Ovary (tissue), 9 donors: ENCODE data around the gene EIF3B. TPM values are rescaled to one million over a fixed set of nuclear protein-coding genes. Genes with fewer than 3 reads are reported as not detected.
"Not testable (repeated sequence)": the region's sequence is repeated elsewhere in the genome, so short reads cannot be mapped to it uniquely, and the experiment has no call there.

Source experiments
- DNase-seq, 5 donors: peaks; one replicate each; pipeline ENCODE4 v3.0.0-alpha.2; 2019 to 2020
- H3K27ac ChIP-seq, 2 donors: fragments of 200-600 bp; one replicate each; pipeline versions ENCODE4 v1.5.1 to v1.8.0; 2019 to 2022
- H3K27me3 ChIP-seq: fragments of 200-600 bp; one replicate; pipeline ENCODE4 v1.8.0; 2022
- H3K36me3 ChIP-seq: fragments of 200-600 bp; sonication (generic); one replicate; pipeline ENCODE4 v1.5.1; 2019
- H3K4me1 ChIP-seq: one replicate; pipeline ENCODE4 v1.8.1; 2013; ENCODE audit warnings: mild to moderate bottlenecking, moderate library complexity; ENCODE audit not compliant: insufficient read depth
- H3K4me3 ChIP-seq: fragments of 200-600 bp; sonication (generic); one replicate; pipeline ENCODE4 v1.5.1; 2017
- H3K9me3 ChIP-seq, 2 donors: fragments of 200-600 bp in 1 of 2; sonication (generic) in 1 of 2; one replicate each; pipeline versions ENCODE4 v1.5.1 to v1.8.1; 2013 to 2019; ENCODE audit warnings: mild to moderate bottlenecking in 1 of 2, moderate library complexity in 1 of 2
- CTCF ChIP-seq, 3 donors: fragments of 450-650 bp in 2 of 3; fragments of 200-600 bp in 1 of 3; IDR thresholded peaks; one replicate each; pipeline versions ENCODE4 v1.5.1 to v1.8.0; 2016 to 2022; ENCODE audit warnings: antibody characterized with exemption in 3 of 3, mild to moderate bottlenecking in 1 of 3
- EP300 ChIP-seq: sonication (generic); formaldehyde crosslinking; IDR thresholded peaks from one replicate; pipeline ENCODE4 v1.6.1; 2017; ENCODE audit warnings: antibody characterized with exemption
- POLR2A ChIP-seq: fragments of 450-650 bp; IDR thresholded peaks from one replicate; pipeline ENCODE4 v1.6.1; 2017; ENCODE audit warnings: antibody characterized with exemption, mild to moderate bottlenecking, moderate library complexity
- WGBS, 3 donors: extraction: QIAGEN DNeasy Blood & Tissue Kit in 1 of 3; methylation state at CpG; one replicate each; pipeline versions ENCODE4 v1.1.5 to v1.1.7; 2013 to 2017; 5-methylcytosine and 5-hydroxymethylcytosine counted together
- intact Hi-C, 4 donors: fragments of 100-400 bp; cut with DNase I; formaldehyde crosslinking; loops; one replicate each; pipeline versions ENCODE4 v1.11.0 to v1.15.1; 2022 to 2023
- polyA plus RNA-seq, 2 donors: library from polyadenylated mRNA; stranded (reverse); fragments of 200-250 nt in 1 of 2; fragments of 350-450 nt in 1 of 2; fragmentation: Illumina TruSeq in 1 of 2; extraction: RNeasy Lipid Tissue Mini Kit (QIAGEN cat#74804) in 1 of 2; gene quantifications; one replicate each; pipeline ENCODE4 v1.2.3, GENCODE V29; 2013 to 2014
- total RNA-seq, 7 donors: library from RNA; depleted of rRNA in 2 of 7; stranded (reverse); fragments of >200 nt in 2 of 7; fragmentation: NEBNext Ultra II Directional in 3 of 7; extraction: Animal tissue kit (Norgen Biotek cat#: 25700) in 3 of 7; gene quantifications; one replicate each; pipeline versions ENCODE4 v1.1.0 to v1.2.4, GENCODE V29; 2016 to 2023
- donor health status: DM: no; HTN: no; CAD: no; lungs with moderate emphysema.
- donor health status: DM: no; HTN: no; CAD: no.
- donor health status: Bipolar disorder and iron deficiency.
- donor health status: DM: yes; HTN: yes; CAD: no.
- donor health status: DM: no; HTN: no; CAD: no.
- donor health status: DM: yes; HTN: yes; CAD: no.

Gene EIF3B
- total and polyA plus RNA-seq, 9 donors = 62.3 to 185 (median 114) TPM

- no peaks in the 10 kb centered on the region for H3K27me3 ChIP-seq
- DNase-seq = no peak
- H3K9me3 ChIP-seq = no peaks in the 10 kb centered on the region
- TF ChIP-seq POLR2A (no peak), CTCF (IDR thresholded peaks at IDR 0.05) (no peak), EP300 (no peak)
- no peak overlapping the region for H3K27ac ChIP-seq
- no peak overlapping the region for H3K4me3 ChIP-seq
- intact Hi-C loops = no loop called here
- no peaks in the 10 kb centered on the region for H3K4me1 ChIP-seq
- WGBS, 3 donors = 81 to 85% (median 82%) methylated on average over 21 of the region's 21 CpGs
- no peaks in the 10 kb centered on the region for H3K36me3 ChIP-seq
These were observed 27.4 kb downstream of the EIF3B start for GRCh38 chr7:2381881-2382509.

DNA sequence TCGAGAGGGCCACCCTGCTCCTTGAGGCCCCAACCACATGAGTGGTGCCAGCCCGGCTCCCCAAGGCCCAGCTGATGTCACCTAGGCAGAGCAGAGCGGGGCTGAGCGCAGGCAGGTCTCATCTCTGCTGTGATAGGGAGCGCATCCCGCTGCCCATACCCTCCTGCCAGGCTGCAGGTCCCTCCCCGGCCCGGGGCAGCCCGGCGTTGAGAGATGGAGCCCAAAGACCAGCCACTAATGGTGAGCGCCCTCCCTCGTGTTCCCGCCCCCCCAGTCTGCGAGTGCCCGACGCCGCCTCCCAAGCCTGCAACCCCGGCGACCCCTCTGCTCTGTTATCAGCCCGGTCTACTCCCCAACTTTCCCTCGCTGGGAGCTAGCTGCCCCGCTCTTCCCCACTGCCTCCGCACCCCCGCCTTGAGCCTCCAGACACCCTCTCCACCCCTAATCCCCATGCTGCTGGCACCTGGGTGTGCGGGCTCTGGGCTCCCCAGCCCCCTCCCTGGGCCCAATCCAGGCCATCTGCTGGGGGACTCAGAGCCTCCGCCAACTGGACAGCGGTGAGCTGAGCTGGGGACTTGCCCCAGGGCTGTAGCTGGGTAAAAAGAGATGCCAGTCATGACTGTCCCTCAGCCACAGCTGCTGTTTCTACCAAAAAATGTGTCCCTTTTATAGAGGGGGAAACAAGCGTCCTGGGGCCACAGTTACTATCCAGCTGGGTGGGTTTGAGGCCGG, 29.1 kb downstream of the EIF3B start:
- 66 to 76% (median 68%) methylated on average over 21 to 29 of the region's 29 CpGs for WGBS, 3 donors
- H3K9me3 ChIP-seq = no peaks in the 10 kb centered on the region
- intact Hi-C loops = no loop called here
- H3K27me3 ChIP-seq = no peaks in the 10 kb centered on the region
- TF ChIP-seq CTCF (IDR thresholded peaks at IDR 0.05) (no peak), POLR2A (no peak), EP300 (no peak)
- H3K36me3 ChIP-seq = no peaks in the 10 kb centered on the region
- H3K27ac ChIP-seq = no peak overlapping the region
- no peak overlapping the region for H3K4me3 ChIP-seq
- DNase-seq = no peak
- H3K4me1 ChIP-seq = no peaks in the 10 kb centered on the region

DNA sequence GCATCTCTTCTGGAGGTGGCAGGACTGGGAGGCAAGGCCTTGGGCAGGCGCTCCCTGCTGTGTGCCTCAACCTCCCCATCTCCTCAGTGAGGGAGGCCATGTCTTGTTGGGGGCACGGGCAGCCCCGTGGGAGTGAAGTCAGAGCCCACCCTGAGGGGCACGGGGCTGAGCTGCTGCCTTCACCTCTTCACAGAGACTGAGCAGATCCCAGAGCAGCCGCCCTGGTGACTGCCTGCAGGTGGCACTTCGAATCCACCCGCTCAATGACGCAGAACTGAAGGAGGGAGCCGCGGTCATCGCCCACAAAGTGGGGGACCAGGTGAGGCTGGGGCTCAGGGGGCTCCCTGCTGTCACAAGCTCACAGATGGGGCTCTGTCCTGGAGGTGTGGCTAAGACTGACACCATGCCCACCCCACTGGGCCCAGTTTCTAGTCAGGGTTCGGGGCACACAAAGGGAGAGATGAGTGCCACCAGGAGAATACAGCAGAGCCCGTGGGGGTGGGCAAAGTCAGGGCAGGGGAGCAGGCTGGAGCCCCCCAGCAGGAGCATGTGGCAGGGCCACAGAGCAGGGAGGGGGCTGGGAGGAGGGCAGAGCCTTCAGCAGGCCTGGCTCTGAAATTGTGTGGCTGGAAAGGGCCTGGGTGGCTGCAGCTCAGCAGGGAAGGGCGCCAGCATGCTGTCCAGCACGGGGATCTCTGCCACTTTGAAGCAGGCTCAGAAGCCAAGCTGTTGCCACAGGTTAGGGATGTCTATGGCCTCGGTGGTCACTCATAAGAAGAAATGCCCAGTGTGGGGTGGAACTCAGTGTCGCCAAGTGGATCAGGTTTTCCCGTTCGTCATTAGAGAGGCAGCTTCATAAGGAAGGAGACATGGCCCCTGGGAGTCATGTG, 30.0 kb downstream of the EIF3B start:
- Histone ChIP-seq H3K4me1 (no peaks in the 10 kb centered on the region), H3K27me3 (no peaks in the 10 kb centered on the region), H3K9me3 (no peaks in the 10 kb centered on the region), H3K4me3 (no peak overlapping the region), H3K27ac (no peak overlapping the region), H3K36me3 (no peaks in the 10 kb centered on the region)
- 75 to 83% (median 78%) methylated on average over 18 to 19 of the region's 19 CpGs for WGBS, 3 donors
- intact Hi-C loops = no loop called here
- no peak for DNase-seq
- no peak for TF ChIP-seq POLR2A
- TF ChIP-seq EP300 = no peak
- no peak for TF ChIP-seq CTCF (IDR thresholded peaks at IDR 0.05)

DNA sequence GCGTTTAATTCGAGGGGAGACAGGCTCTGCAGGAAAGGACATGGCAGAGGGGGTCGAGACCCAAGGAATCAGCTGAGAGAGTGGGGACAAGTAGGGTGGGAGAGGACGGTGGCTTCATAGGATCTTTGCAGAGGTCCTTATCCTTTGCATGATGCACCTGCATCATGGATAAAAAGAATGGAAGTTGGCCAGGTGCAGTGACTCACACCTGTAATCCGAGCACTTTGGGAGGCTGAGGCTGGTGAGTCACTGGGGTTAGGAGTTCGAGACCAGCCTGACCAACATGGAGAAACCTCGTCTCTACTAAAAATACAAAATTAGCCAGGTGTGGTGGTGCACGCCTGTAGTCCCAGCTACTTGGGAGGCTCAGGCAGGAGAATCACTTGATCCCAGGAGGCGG, 31.5 kb downstream of the EIF3B start:
- H3K27me3 ChIP-seq, intact Hi-C loops, DNase-seq, H3K4me3 ChIP-seq, H3K9me3 ChIP-seq, H3K36me3 ChIP-seq, H3K4me1 ChIP-seq, H3K27ac ChIP-seq: not testable (repeated sequence)
- WGBS, 3 donors = 86 to 90% (median 90%) methylated on average over 9 of the region's 9 CpGs
